GM18507 (cell line): ENCODE results near the gene TRAPPC6A.

Source experiments
- DNase-seq: peaks from one replicate; pipeline ENCODE4 v3.0.0; 2011; ENCODE audit warnings: low read depth; ENCODE audit not compliant: insufficient read length; ENCODE audit errors: extremely low spot score
- FAIRE-seq: peaks from 2 replicates; lab custom pipeline; 2011; peaks lifted over from hg19 to GRCh38; lab: Jason Lieb, UNC

TRAPPC6A gene

GRCh38 chr19:45166723-45167252, 11.2 kb downstream of the TRAPPC6A start:
- DNase-seq (no peak), FAIRE-seq (no peak)

DNA sequence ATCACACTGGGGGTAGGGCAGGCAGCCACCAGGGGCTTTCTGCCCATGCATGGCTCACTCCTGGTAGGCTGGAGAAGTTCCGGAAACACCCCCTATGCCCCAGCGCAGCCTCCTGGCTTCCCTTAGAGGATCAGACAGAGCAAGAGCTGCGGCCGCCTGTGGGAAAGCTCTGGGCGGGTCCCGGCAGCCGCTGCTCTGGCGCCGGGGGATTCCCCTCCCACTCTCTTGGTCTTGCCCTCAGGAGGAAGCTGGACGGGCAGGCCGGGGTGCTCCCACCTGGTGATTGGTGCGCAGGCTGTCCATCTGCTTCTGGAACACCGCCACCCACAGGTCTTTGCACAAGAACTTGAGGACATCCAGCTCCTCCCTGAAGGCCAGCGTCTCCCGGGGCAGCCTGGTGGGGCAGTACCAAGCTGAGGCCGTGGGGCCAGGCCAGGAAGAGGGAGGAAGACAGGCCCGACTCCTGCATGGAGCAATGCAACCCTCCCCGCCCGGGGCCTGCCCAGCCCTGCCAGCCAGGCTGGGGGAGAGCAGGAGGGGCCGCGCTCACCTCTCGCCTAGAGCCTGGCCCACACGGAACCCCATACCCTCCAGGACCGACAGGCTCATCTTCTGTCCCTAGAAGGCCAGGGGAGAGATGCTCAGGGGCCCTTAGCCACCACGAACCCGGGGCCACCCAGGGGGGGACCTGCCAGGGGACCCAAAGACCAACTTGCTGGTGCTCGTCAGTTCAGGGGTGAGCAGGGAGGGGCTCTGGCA, 13.3 kb downstream of the TRAPPC6A start:
- FAIRE-seq (peak; percentile 92), DNase-seq (peak; percentile 62)

GRCh38 chr19:45163751-45164460, 14.1 kb downstream of the TRAPPC6A start:
- FAIRE-seq (no peak), DNase-seq (no peak)

GRCh38 chr19:45163156-45163555, 14.9 kb downstream of the TRAPPC6A start:
- FAIRE-seq (no peak), DNase-seq (no peak)

GRCh38 chr19:45162608-45163143, 15.4 kb downstream of the TRAPPC6A start:
- no peak for FAIRE-seq

DNA sequence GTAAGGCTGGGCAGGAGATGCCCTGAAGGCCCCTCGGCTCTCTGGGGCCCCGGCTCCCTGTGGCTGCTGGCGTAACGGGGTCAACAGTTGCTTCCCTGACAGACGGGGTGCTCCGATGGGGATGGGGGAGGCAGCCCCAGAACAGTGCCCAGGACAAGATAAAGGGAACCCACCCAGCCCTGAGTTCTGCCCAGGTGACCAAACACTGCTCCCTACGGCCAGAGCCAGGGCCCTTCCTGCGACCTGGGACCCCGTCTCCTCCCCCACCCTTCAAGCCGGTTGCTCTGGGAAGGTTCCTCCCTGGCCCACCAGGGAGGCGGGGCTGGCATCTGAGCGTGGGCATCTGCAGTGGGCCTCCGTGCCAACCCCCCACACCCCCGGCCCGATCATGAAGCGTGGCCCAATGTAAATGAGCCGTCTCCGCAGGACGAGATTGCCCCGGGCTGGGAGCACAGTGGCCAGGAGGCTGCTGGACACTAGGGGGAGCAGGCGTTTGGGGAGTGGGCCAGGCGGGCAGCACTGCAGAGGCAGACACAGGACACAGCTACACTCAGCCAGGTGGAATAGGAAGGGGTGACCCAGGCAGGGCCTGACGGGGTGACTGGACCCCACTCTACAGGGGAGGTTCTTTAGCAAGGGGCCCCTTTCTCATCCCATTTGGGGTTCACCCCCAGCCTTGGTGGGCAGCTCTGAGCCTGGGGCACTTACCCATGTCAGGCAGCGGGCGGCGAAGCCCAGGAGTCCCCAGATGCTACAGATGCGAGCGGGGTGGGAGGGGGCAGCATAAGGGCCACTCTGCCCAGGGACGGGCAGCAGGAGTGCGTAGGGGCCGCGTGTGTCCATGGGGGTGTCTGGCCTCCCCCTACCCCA, 16.1 kb downstream of the TRAPPC6A start:
- FAIRE-seq (no peak), DNase-seq (no peak)

More at GRCh38 chr19:45162608-45163143, 15.4 kb downstream of the TRAPPC6A start:
- no peak for DNase-seq

GRCh38 chr19:45160870-45161737, 16.9 kb downstream of the TRAPPC6A start, which contains the start of gene NKPD1:
TSS of gene NKPD1 (minus strand) at chr19:45160982. CDS start at chr19:45160150, 832 bp downstream.
- FAIRE-seq (no peak), DNase-seq (no peak)

DNA sequence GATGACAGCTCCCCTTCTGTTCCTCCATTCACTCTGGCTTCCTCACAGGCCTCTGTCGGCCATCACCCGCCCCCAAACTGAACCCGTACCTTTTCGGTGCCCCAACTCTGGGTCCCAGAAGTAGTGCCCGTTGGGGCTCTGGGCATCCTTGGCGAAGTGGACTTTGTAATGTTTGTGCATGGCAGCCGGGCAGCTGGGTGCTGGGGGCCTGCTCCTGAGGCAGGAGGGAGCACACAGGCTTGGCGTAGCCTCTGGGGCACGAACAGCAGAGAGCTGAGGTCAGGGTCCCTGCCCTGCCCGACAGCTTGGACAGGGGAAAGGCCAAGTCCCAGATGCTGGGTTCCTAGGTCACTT, 18.1 kb downstream of the TRAPPC6A start:
- no peak for FAIRE-seq
- no peak for DNase-seq

GRCh38 chr19:45159210-45159970, 18.6 kb downstream of the TRAPPC6A start:
- no peak for FAIRE-seq
- DNase-seq, result no peak

DNA sequence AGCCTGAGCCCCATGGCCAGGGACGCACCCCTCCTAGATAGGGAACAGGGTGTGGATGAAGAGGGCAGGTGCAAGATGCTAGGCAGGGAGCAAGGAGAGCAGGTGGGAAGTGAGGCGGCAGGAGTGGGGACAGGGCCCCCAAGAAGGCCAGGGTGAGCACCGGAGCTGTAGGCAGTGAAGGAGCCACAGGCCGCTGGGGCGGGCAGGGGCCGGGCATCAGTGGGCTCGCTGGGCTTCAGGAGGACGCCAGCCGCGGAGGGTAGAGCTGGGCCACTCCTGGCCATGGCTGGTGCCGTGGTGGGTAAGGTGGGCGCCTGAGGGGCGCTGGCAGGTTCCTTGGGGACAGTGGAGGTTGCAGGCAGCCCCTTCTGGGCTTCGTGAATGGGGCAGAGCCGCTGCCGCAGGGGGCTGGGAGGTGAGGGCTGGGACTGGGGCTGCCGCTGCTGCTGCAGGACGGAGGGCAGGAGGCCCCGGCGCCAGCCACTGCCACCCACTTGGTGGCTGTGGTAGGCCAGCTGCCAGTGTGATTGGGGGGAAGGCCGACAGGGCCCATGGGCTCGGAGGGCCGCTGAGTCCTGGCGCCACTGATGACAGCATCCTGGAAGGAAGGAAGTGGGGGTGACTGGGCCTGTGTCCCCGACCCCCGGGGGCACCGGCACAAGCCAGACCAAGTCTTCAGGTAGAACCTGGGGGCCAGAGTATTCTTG, 19.4 kb downstream of the TRAPPC6A start:
- FAIRE-seq (no peak), DNase-seq (no peak)

GRCh38 chr19:45156751-45157150, 21.3 kb downstream of the TRAPPC6A start:
- DNase-seq (no peak), FAIRE-seq (no peak)

GRCh38 chr19:45156011-45156630, 21.9 kb downstream of the TRAPPC6A start:
- DNase-seq, result no peak
- FAIRE-seq, result no peak

- DNase-seq, result no peak
- FAIRE-seq, result no peak
These were observed 23.8 kb downstream of the TRAPPC6A start for GRCh38 chr19:45154064-45154827.

DNA sequence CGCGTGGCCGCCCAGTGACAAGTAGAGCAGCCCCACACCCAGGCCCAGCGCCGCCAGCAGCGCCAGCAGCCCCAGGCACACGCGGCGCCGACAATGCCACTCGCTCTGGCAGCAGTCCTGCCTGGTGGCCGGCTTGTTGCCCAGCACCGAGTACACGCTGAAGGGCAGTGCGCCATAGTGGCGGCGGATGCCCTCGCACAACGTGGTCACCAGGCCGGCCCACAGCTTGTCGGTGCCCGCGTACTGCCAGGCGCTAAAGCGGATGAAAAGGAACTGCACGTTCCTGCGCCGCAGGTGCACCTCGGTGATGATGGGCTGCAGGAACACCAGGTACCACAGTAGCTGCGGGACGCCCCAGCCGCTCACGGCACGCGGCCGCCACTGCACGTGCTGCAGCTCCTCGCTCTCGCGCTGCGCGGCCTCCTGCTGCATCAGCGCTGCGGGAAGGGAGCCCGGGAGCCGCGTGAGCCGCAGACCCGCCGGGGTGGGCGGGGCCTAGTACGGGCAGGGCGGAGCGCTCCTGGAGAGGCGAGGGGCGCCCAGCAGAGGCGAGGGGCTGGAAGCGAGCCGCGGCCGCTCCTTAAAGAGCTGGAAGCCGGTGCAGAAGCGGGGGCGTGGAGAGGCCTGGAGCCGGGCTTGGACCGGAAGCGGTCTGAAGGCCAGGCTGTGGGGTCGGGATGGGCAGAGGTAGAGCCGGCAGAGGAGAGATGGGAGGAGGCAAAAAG, 24.5 kb downstream of the TRAPPC6A start:
- no peak for DNase-seq
- FAIRE-seq, result no peak

GRCh38 chr19:45152504-45153338, 25.3 kb downstream of the TRAPPC6A start:
- DNase-seq (no peak), FAIRE-seq (peak; percentile 78)
